ENCODE data around the gene SRRM2. TPM values are rescaled to one million over a fixed set of nuclear protein-coding genes. Genes with fewer than 3 reads are reported as not detected.

Gene SRRM2
- total RNA-seq, 2 experiments from 2014 or later, result 1,187 to 1,199 TPM

- Histone ChIP-seq H3K4me1 (ENCODE audit: insufficient read depth, low read length) (no peaks in the 10 kb centered on the region), H3K4me3 (ENCODE audit: low read length) (no peak overlapping the region), H3K9me3 (ENCODE audit: control insufficient read depth in 1 of 2, insufficient read depth in 1 of 2, low read length in 2 of 2) (peaks cover 11 to 12% of the 10 kb centered on the region in 2 experiments), H3K27me3 (ENCODE audit: control insufficient read depth in 1 of 2, insufficient read depth in 2 of 2, low read length in 2 of 2) (peaks cover 7 to 8% of the 10 kb centered on the region in 2 experiments), H3K36me3 (ENCODE audit: insufficient read depth, low read length) (no peaks in the 10 kb centered on the region), H3K27ac (ENCODE audit: low read depth in 1 of 2, low read length in 2 of 2) (no peak overlapping the region)
- ChIA-PET POLR2A (no interaction called here), CTCF (no interaction called here)
- DNase-seq (no peak), ATAC-seq (ENCODE audit: poor library complexity) (no peak)
- intact Hi-C loops (cut with DNase I, micrococcal nuclease), result no loop called here
- Mint-ChIP-seq H3K27me3 (peaks cover 32% of the 10 kb centered on the region), H3K36me3 (ENCODE audit: low read depth) (no peaks in the 10 kb centered on the region), H3K27ac (no peak overlapping the region), H3K4me1 (ENCODE audit: low read depth) (no peaks in the 10 kb centered on the region), H3K4me3 (no peak overlapping the region), H3K9me3 (peaks cover 6% of the 10 kb centered on the region)
- TF ChIP-seq CTCF (IDR thresholded peaks at IDR 0.05), result no peak
Observed at GRCh38 chr16:2806286-2806685, 53.8 kb downstream of the SRRM2 start.

- H3K9me3 ChIP-seq (ENCODE audit: control insufficient read depth in 1 of 2, insufficient read depth in 1 of 2, low read length in 2 of 2), result peaks cover 11 to 12% of the 10 kb centered on the region in 2 experiments
- no peak for TF ChIP-seq CTCF (IDR thresholded peaks at IDR 0.05)
- H3K36me3 ChIP-seq (ENCODE audit: insufficient read depth, low read length), result no peaks in the 10 kb centered on the region
- H3K27me3 Mint-ChIP-seq, result peaks cover 32% of the 10 kb centered on the region
- no peaks in the 10 kb centered on the region for H3K36me3 Mint-ChIP-seq (ENCODE audit: low read depth)
- H3K4me1 ChIP-seq (ENCODE audit: insufficient read depth, low read length), result no peaks in the 10 kb centered on the region
- intact Hi-C loops (cut with DNase I, micrococcal nuclease), result no loop called here
- H3K4me3 Mint-ChIP-seq, result no peak overlapping the region
- H3K27ac ChIP-seq (ENCODE audit: low read depth in 1 of 2, low read length in 2 of 2), result no peak overlapping the region
- ChIA-PET CTCF (no interaction called here), POLR2A (no interaction called here)
- H3K4me3 ChIP-seq (ENCODE audit: low read length), result no peak overlapping the region
- H3K9me3 Mint-ChIP-seq, result peaks cover 5% of the 10 kb centered on the region
- no peak overlapping the region for H3K27ac Mint-ChIP-seq
- H3K27me3 ChIP-seq (ENCODE audit: control insufficient read depth in 1 of 2, insufficient read depth in 2 of 2, low read length in 2 of 2), result peaks cover 8 to 10% of the 10 kb centered on the region in 2 experiments
- no peak for DNase-seq
- no peaks in the 10 kb centered on the region for H3K4me1 Mint-ChIP-seq (ENCODE audit: low read depth)
- ATAC-seq (ENCODE audit: poor library complexity), result no peak
Observed at GRCh38 chr16:2808181-2808580, 55.7 kb downstream of the SRRM2 start.

- Mint-ChIP-seq H3K27me3 (peaks cover 30% of the 10 kb centered on the region), H3K4me1 (ENCODE audit: low read depth) (no peaks in the 10 kb centered on the region), H3K27ac (no peak overlapping the region), H3K9me3 (no peaks in the 10 kb centered on the region), H3K4me3 (no peak overlapping the region), H3K36me3 (ENCODE audit: low read depth) (no peaks in the 10 kb centered on the region)
- no peak for ATAC-seq (ENCODE audit: poor library complexity)
- DNase-seq, result no peak
- Histone ChIP-seq H3K4me1 (ENCODE audit: insufficient read depth, low read length) (no peaks in the 10 kb centered on the region), H3K27ac (ENCODE audit: low read depth in 1 of 2, low read length in 2 of 2) (no peak overlapping the region), H3K4me3 (ENCODE audit: low read length) (no peak overlapping the region), H3K9me3 (ENCODE audit: control insufficient read depth in 1 of 2, insufficient read depth in 1 of 2, low read length in 2 of 2) (peaks cover 3 to 11% of the 10 kb centered on the region in 2 experiments), H3K27me3 (ENCODE audit: control insufficient read depth in 1 of 2, insufficient read depth in 2 of 2, low read length in 2 of 2) (peaks cover 8 to 10% of the 10 kb centered on the region in 2 experiments), H3K36me3 (ENCODE audit: insufficient read depth, low read length) (no peaks in the 10 kb centered on the region)
- no peak for TF ChIP-seq CTCF (IDR thresholded peaks at IDR 0.05)
- CTCF ChIA-PET, result no interaction called here
- intact Hi-C loops (cut with DNase I, micrococcal nuclease), result no loop called here
- POLR2A ChIA-PET, result no interaction called here
Observed at GRCh38 chr16:2809149-2809760, 56.8 kb downstream of the SRRM2 start.
